H9 (cell line): Measurements from ENCODE around the gene BANP. TPM values are rescaled to one million over a fixed set of nuclear protein-coding genes. Genes with fewer than 3 reads are reported as not detected.
"Not testable (repeated sequence)": the region's sequence is repeated elsewhere in the genome, so short reads cannot be mapped to it uniquely, and the experiment has no call there.

Experiments
- DNase-seq: peaks from one replicate; pipeline ENCODE4 v3.0.0-alpha.2; 2017
- H2AFZ ChIP-seq: one replicate; pipeline ENCODE4 v1.6.1; 2013; ENCODE audit warnings: mild to moderate bottlenecking, low read length, control low read depth, moderate library complexity
- H2AK5ac ChIP-seq: 2 replicates; pipeline ENCODE4 v1.6.1; 2013; ENCODE audit warnings: low read length, control low read depth, mixed read lengths; ENCODE audit not compliant: insufficient read length
- H2BK120ac ChIP-seq: one replicate; pipeline ENCODE4 v1.6.1; 2013; ENCODE audit warnings: low read depth, mild to moderate bottlenecking, low read length, control low read depth, inconsistent platforms; ENCODE audit not compliant: poor library complexity, severe bottlenecking
- H2BK12ac ChIP-seq: 2 replicates; pipeline ENCODE4 v1.6.1; 2013; ENCODE audit warnings: low read length, control low read depth, mixed read lengths, low read depth; ENCODE audit not compliant: insufficient read length
- H2BK15ac ChIP-seq: 2 replicates; pipeline ENCODE4 v1.6.1; 2013; ENCODE audit warnings: low read depth, low read length, control low read depth
- H2BK20ac ChIP-seq: one replicate; pipeline ENCODE4 v1.6.1; 2013; ENCODE audit warnings: low read depth, mild to moderate bottlenecking, low read length, control low read depth, inconsistent platforms; ENCODE audit not compliant: poor library complexity, severe bottlenecking
- H2BK5ac ChIP-seq: 2 replicates; pipeline ENCODE4 v1.6.1; 2013; ENCODE audit warnings: low read length, control low read depth, mixed read lengths; ENCODE audit not compliant: insufficient read length
- H3K14ac ChIP-seq: 2 replicates; pipeline ENCODE4 v1.6.1; 2013; ENCODE audit warnings: low read length, control low read depth; ENCODE audit not compliant: insufficient read depth
- H3K18ac ChIP-seq: 2 replicates; pipeline ENCODE4 v1.6.1; 2013; ENCODE audit warnings: low read depth, mild to moderate bottlenecking, mixed read lengths, low read length, control low read depth; ENCODE audit not compliant: insufficient read length
- H3K23ac ChIP-seq: 2 replicates; pipeline ENCODE4 v1.6.1; 2013; ENCODE audit warnings: low read length, control low read depth, mixed read lengths, low read depth; ENCODE audit not compliant: insufficient read length
- H3K23me2 ChIP-seq: 2 replicates; pipeline ENCODE4 v1.6.1; 2013; ENCODE audit warnings: low read depth, mild to moderate bottlenecking, mixed read lengths, low read length, control low read depth; ENCODE audit not compliant: insufficient read length, poor library complexity, severe bottlenecking
- H3K27ac ChIP-seq: 2 replicates; pipeline ENCODE4 v1.5.1; 2013; ENCODE audit warnings: low read length, control low read depth, mixed read lengths, low read depth; ENCODE audit not compliant: insufficient read length
- H3K27me3 ChIP-seq: 2 replicates; pipeline ENCODE4 v1.6.1; 2013; ENCODE audit warnings: low read length, control low read depth, inconsistent platforms; ENCODE audit not compliant: insufficient read depth
- H3K4ac ChIP-seq: 2 replicates; pipeline ENCODE4 v1.6.1; 2013; ENCODE audit warnings: low read depth, mild to moderate bottlenecking, control low read depth, inconsistent platforms, low read length, moderate library complexity
- H3K4me1 ChIP-seq: 2 replicates; pipeline ENCODE4 v1.6.1; 2013; ENCODE audit warnings: low read length, control low read depth, inconsistent platforms; ENCODE audit not compliant: insufficient read depth
- H3K4me2 ChIP-seq: 2 replicates; pipeline ENCODE4 v1.6.1; 2013; ENCODE audit warnings: low read length, control low read depth, mixed read lengths; ENCODE audit not compliant: insufficient read length, insufficient read depth
- H3K56ac ChIP-seq: 2 replicates; pipeline ENCODE4 v1.6.1; 2013; ENCODE audit warnings: low read depth, mild to moderate bottlenecking, mixed read lengths, low read length, control low read depth; ENCODE audit not compliant: insufficient read length
- H3K79me1 ChIP-seq: 2 replicates; pipeline ENCODE4 v1.6.1; 2013; ENCODE audit warnings: low read depth, mild to moderate bottlenecking, moderate library complexity, low read length, control low read depth, inconsistent platforms; ENCODE audit not compliant: insufficient read depth, poor library complexity, severe bottlenecking
- H3K79me2 ChIP-seq: 2 replicates; pipeline ENCODE4 v1.6.1; 2013; ENCODE audit warnings: low read length, control low read depth, inconsistent platforms; ENCODE audit not compliant: insufficient read depth
- H3K9ac ChIP-seq: 2 replicates; pipeline ENCODE4 v1.6.1; 2013; ENCODE audit warnings: low read length, control low read depth, mixed read lengths; ENCODE audit not compliant: insufficient read length; ENCODE audit errors: extremely low read depth
- H3K9me3 ChIP-seq: one replicate; pipeline ENCODE4 v1.6.1; 2013; ENCODE audit warnings: low read depth, low read length, inconsistent platforms; ENCODE audit not compliant: control insufficient read depth
- H3T11ph ChIP-seq: one replicate; pipeline ENCODE4 v1.6.1; 2013; ENCODE audit warnings: mild to moderate bottlenecking, low read length, control low read depth, inconsistent platforms
- H4K20me1 ChIP-seq: one replicate; pipeline ENCODE4 v1.6.1; 2013; ENCODE audit not compliant: control insufficient read depth, insufficient read length, insufficient read depth
- H4K5ac ChIP-seq: 2 replicates; pipeline ENCODE4 v1.6.1; 2013; ENCODE audit warnings: low read depth, mild to moderate bottlenecking, mixed read lengths, low read length, control low read depth; ENCODE audit not compliant: insufficient read length
- H4K8ac ChIP-seq: replicated peaks from 2 replicates; pipeline ENCODE4 v1.6.1; 2013; ENCODE audit warnings: low read length, control low read depth, mixed read lengths, low read depth; ENCODE audit not compliant: insufficient read length
- H4K91ac ChIP-seq: 2 replicates; pipeline ENCODE4 v1.6.1; 2013; ENCODE audit warnings: low read depth, mild to moderate bottlenecking, moderate library complexity, mixed read lengths, low read length, control low read depth; ENCODE audit not compliant: insufficient read length
- H3K27ac Mint-ChIP-seq, 3 experiments: 2 replicates in 2 of 3; 3 replicates in 1 of 3; pipeline ENCODE4 v1.8.0; 2020 to 2021; ENCODE audit warnings: mixed read lengths in 3 of 3, mild to moderate bottlenecking in 1 of 3, moderate library complexity in 1 of 3
- H3K27me3 Mint-ChIP-seq: 2 replicates; pipeline ENCODE4 v1.8.0; 2021; ENCODE audit warnings: low read depth, mild to moderate bottlenecking, moderate library complexity, mixed read lengths
- H3K36me3 Mint-ChIP-seq, 3 experiments: 2 replicates in 2 of 3; 3 replicates in 1 of 3; pipeline ENCODE4 v1.8.0; 2020 to 2021; ENCODE audit warnings: low read depth in 3 of 3, mixed read lengths in 3 of 3; ENCODE audit not compliant: insufficient read depth in 1 of 3
- H3K4me1 Mint-ChIP-seq, 2 experiments: 2 replicates each; pipeline ENCODE4 v1.8.0; 2020; ENCODE audit warnings: mixed read lengths in 2 of 2
- H3K4me3 Mint-ChIP-seq, 2 experiments: 2 replicates in 1 of 2; 3 replicates in 1 of 2; pipeline ENCODE4 v1.8.0; 2020 to 2021; ENCODE audit warnings: mild to moderate bottlenecking in 2 of 2, mixed read lengths in 2 of 2, moderate library complexity in 1 of 2
- H3K9me3 Mint-ChIP-seq, 2 experiments: 2 replicates in 1 of 2; 3 replicates in 1 of 2; pipeline ENCODE4 v1.8.0; 2020; ENCODE audit warnings: mild to moderate bottlenecking in 2 of 2, mixed read lengths in 2 of 2, moderate library complexity in 1 of 2
- WGBS: extraction: QIAGEN DNeasy Blood & Tissue Kit; methylation state at CpG from one replicate; pipeline ENCODE4 v1.1.7; 2013; ENCODE audit warnings: missing lambda C conversion rate, low lambda C conversion rate, mixed read lengths; ENCODE audit not compliant: insufficient read length; ENCODE audit errors: extremely low coverage; 5-methylcytosine and 5-hydroxymethylcytosine counted together
- total RNA-seq: library from RNA; stranded (reverse); gene quantifications from 2 replicates; pipeline ENCODE4 v1.2.1, GENCODE V29; 2021

The BANP gene
- total RNA-seq, 1 experiment from 2014 or later, result 24.9 TPM

DNA sequence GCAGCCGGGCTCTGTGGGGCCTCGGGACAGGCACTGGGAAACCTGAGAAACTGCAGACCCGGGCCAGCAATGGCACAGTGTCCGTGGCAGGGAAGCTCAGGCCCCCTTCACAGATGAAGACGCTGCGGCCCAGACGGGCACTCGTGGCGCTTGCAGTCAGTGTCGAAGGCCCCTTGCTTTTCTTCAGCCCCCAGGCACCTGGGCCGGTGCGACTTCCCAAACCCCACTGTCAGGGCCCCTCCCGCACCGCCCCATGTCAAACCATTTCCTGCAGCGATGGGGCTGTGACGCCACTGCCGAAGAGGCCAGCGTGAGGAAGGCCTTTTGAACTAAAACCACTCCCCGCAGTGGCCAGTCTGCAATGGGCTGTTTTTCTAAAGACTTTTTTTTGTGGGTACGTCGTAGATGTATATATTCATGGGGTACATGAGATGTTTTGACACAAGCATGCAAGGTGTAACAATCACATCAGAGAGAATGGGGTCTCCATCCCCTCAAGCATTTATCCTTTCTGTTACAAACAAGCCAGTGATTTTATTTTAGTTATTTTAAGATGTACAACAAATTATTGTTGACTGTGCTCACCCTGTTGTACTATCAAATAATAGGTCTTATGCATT is 159.8 kb downstream of the BANP start:
- not testable (repeated sequence) for H3K27me3 ChIP-seq, H3K18ac ChIP-seq, H3K4me2 ChIP-seq, H3K79me1 ChIP-seq, H3K9ac ChIP-seq, DNase-seq, H3K27ac Mint-ChIP-seq, H3K23me2 ChIP-seq, H3K9me3 ChIP-seq, H2AK5ac ChIP-seq, H2BK5ac ChIP-seq, H3K27ac ChIP-seq, H4K91ac ChIP-seq, H2BK120ac ChIP-seq, H3K36me3 Mint-ChIP-seq, H4K8ac ChIP-seq, H2AFZ ChIP-seq, H3K23ac ChIP-seq, H3K4me1 ChIP-seq, H2BK15ac ChIP-seq, H4K5ac ChIP-seq, H3K27me3 Mint-ChIP-seq, H4K20me1 ChIP-seq, H2BK20ac ChIP-seq, H3T11ph ChIP-seq, H3K79me2 ChIP-seq, H3K4me1 Mint-ChIP-seq, H3K56ac ChIP-seq, H2BK12ac ChIP-seq, H3K14ac ChIP-seq, H3K4me3 Mint-ChIP-seq, H3K9me3 Mint-ChIP-seq, H3K4ac ChIP-seq
- WGBS, result no CpG with 5 or more reads among the region's 21 CpGs

DNA sequence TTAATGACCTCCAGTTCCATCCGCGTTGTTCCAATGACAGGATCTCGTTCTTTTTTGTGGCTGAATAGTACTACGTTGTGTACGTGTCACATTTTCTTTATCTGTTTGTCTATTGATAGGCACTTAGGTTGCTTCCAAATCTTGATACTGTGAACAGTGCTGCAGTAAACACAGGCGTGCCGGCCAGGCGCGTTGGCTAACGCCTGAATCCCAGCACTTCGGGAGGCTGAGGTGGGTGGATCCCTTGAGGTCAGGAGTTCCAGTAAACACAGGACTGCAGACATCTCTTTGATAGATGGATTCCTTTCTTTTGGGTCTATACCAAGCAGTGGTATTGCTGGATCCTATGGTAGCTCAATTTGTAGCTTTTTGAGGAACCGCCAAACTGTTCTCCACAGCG is 160.7 kb downstream of the BANP start:
- not testable (repeated sequence) for H3K4me2 ChIP-seq, H4K8ac ChIP-seq, H3K4me1 Mint-ChIP-seq, H3K36me3 Mint-ChIP-seq, H2BK120ac ChIP-seq, H3K27me3 Mint-ChIP-seq, H2BK5ac ChIP-seq, H3K56ac ChIP-seq, H3K9me3 Mint-ChIP-seq, H3K27ac Mint-ChIP-seq, H2BK15ac ChIP-seq, H3K18ac ChIP-seq, H2AK5ac ChIP-seq, H3K23ac ChIP-seq, H3T11ph ChIP-seq, H3K27ac ChIP-seq, H3K9ac ChIP-seq, H3K23me2 ChIP-seq, H3K79me2 ChIP-seq, H2BK12ac ChIP-seq, H3K9me3 ChIP-seq, H3K4me3 Mint-ChIP-seq, DNase-seq, H4K20me1 ChIP-seq, H4K91ac ChIP-seq, H3K14ac ChIP-seq, H3K4ac ChIP-seq, H3K4me1 ChIP-seq, H4K5ac ChIP-seq, H3K27me3 ChIP-seq, H2BK20ac ChIP-seq, H2AFZ ChIP-seq, H3K79me1 ChIP-seq
- WGBS, result no CpG with 5 or more reads among the region's 13 CpGs
